Thoracic aorta endothelial cell (primary cell): ENCODE data around the gene GAMT. TPM values are rescaled to one million over a fixed set of nuclear protein-coding genes. Genes with fewer than 3 reads are reported as not detected.

Experiments
- total RNA-seq: library from RNA; depleted of rRNA; stranded (reverse); fragments of >200 nt; gene quantifications from 2 replicates; pipeline ENCODE4 v1.2.3, GENCODE V29; 2012

Gene GAMT
- 15.6 and 15.7 TPM in 2 replicates for total RNA-seq

DNA sequence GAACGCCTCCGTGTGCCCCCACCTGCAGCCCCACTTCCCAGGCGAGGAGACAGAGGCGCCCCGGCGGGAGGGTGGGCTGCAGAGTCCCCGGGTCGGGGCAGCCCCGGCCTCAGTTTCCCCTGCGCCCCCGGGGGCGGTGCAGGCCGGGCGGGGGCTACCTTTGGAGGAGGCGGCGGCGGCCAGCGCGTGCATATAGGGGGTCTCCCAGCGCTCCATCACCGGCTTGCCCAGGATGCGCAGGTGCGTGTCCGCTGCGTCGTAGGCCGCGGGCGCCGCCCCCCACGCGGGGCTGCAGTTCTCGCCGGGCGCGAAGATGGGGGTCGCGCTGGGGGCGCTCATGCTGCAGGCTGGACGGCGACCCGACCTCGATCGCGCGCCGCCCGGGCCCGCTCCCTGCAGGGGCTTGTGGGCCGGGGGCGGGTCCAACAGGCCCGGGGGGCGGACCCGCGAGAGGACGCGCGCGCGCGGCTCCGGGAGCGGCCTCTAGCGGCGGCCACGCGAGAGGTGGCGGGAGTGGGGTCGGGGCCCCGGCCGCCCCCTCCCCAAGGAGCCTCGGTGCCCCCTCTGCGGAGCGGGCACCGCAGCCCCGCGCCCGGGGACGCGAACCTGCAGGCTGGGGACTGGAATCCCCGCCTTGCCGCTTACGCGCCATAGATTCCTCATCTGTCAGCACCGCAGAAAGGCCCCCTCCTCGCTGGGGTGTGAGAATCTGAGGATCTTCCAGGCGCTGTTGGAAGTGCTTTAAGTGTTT lies at the start of gene GAMT:
TSS of gene GAMT (minus strand) at position 405 of the 751 bp plus-strand sequence. CDS start at position 339, 66 bp downstream.

DNA sequence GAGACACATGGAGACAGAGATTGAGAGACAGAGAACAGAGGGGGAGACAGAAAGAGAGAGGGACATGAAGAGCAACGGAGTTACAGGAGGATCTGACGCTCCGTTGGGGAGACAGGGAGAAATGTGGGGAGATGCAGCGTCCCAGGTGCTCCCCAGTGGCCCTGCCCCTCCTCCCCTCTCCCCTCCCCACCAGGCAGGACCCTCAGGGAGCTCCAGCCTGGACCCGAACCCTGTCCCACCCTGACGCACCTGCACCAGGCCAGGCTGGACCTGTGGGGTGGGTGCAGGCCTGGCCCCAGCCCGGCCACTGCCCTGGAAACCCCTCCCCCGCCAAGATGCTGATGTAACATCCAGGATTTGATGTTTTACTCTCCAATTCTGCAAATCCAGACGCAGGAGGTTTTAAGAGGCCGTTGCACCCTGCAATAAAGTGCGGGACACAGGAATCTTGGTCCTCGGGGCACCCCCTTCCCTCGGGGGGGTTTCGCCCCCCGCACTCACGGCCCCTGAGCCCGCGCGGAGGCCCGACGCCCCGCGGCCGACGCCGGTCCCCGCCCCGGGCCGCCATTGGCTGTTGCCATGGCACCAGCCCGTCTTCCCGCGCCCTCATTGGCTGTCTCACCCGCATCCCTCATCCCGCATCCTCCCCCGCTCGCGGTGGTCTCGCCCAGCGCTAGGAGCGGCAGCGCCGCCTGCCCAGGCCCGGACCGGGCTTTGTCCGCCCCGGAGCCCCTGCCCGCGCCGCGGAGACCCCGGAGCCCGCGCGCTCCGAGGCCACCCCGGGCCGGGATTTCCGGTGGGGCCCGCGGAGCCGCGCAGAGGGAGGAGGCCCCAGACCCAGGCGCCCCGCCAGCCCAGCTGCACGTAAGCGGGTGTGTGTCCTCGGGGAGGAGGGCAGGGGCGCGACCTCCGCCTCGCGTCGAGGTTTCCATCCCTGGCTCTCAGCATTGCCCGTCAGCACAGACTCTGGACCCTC lies 48.4 kb upstream of the GAMT start, which contains the start of gene APC2:
TSS of gene APC2 (plus strand) at position 655 of the 976 bp plus-strand sequence. CDS start 2,881 bp downstream, outside the sequence.

DNA sequence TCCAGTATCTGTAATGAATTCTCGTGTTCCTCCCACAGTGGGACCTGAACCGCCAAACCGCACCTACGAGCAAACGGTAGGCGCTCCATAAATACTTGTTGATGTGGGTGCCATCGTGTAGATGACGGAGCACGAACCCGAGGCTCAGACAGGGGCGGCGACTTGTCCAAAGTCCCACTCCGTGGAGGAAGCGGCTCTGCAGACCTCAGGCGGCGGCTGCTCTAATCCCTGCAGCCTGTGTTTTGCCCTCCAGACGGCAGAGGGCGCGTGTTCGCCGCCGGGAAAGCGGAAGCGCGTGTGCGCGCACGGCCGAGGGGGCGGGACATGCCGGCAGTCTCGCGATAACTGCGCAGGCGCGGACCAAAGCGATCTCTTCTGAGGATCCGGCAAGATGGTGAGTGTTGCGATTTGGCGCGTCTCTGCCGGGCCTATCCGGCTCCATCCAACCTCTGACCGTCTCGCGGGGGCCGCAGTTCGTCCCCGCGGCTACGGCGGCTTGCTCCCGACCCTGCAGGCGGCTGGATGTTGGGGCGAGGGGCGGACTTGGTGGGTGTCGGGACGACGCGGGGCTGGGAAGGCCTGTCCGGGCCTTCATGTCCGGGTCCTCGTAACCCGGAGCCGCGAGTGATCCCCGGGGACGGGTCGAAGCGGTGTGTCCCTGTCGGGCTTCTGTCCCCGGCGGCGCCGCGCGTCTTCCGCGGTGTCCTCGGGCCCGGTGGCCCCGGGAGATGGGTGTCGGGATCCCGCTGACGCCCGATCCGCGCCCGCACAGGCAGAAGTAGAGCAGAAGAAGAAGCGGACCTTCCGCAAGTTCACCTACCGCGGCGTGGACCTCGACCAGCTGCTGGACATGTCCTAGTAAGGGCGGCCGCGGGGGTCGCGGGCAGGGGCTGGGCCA lies 36.9 kb upstream of the GAMT start, which contains the start of gene RPS15:
TSS of gene RPS15 (plus strand) at position 362 of the 898 bp plus-strand sequence. CDS start at position 392, 30 bp downstream.

DNA sequence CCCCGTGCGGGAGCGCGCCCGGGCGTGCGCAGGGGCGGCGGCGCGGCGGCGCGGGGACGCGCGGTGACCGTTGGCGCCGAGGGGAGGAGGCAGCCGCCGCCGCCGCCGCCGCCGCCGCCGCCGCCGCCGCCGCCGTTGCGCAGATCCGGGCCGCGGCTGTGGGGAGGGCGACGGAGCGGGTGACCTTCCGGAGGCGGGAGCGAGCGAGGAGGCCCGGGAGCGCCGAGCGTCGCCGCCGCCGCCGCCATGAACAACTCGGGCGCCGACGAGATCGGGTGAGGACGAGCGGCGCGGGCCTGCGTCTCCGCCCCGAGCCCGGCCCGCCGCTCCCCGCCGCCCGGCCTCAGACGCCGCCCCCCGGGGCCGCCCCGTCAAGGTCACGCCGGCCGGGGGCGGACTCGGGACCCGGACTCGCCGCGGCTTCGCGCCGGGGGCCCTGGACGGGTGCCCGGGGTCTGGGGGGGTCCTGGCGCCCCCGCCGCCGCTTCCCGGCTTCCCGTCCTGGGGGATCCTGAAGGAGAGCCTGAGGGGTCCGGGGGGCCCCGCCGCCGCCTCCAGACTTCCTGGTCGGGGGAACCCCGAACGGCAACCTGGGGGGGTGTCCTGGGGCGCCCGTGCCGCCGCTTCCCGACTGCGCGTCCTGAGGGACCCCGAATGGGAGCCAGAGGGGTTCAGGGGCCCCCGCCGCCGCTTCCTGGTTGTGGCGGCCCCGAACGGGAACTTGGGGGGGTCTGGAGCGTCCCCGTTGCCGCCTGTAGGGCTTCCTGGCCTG lies 6.4 kb upstream of the GAMT start, which contains the start of gene DAZAP1:
TSS of gene DAZAP1 (plus strand) at position 59 of the 772 bp plus-strand sequence. CDS start at position 247, 188 bp downstream.

DNA sequence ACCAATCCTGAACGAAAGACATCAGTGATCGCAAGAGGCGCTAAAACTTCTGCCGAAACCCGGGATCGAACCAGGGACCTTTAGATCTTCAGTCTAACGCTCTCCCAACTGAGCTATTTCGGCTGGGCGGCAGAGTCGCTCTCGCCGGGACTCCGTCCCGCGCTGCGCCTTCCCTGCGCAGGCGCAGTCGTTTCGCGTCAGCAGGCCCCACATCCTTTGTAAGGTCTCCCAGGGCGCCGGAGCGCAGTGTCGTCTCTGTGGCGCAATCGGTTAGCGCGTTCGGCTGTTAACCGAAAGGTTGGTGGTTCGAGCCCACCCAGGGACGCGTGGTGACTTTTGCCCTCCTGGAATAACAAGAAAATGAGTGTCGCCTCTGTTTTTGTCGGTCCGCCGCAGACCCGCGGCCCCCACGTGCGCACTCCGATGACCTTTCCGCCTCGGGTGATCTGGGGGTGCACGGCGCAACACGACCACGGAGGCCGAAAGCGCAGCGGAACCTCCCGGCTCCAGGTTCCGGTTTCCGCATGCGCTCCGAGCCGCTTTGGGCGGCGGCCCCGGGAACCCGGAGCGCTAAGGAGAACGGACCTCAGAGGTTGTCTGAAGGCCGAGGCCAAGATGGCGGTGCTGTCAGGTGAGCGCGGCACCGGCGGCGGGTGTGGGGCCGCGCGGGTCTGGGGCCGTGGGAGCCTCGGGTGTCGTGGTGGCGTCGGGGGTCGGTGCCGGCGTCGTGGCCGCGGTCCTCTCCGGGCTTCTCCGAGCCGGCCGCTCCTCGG lies 17.8 kb downstream of the GAMT start, which contains the start of gene NDUFS7:
TSS of gene NDUFS7 (plus strand) at position 596 of the 773 bp plus-strand sequence. CDS start at position 616, 20 bp downstream.

Other genes starting within 250 kb of the GAMT start
- gene SBNO2, start 227.3 kb downstream of the GAMT start, total RNA-seq = 26.5 and 37.5 TPM in 2 replicates
- 68.5 and 75.7 TPM in 2 replicates for gene STK11, start 195.8 kb downstream of the GAMT start, total RNA-seq
- 3.1 and 3.8 TPM in 2 replicates for gene CBARP, start 163.5 kb downstream of the GAMT start, total RNA-seq
- gene ATP5F1D, start 159.8 kb downstream of the GAMT start, total RNA-seq = 21.3 and 23.3 TPM in 2 replicates
- 20.2 and 22.2 TPM in 2 replicates for gene MIDN, start 153.0 kb downstream of the GAMT start, total RNA-seq
- gene CIRBP, start 132.2 kb downstream of the GAMT start, total RNA-seq = 129 and 154 TPM in 2 replicates
- gene FAM174C, start 126.0 kb downstream of the GAMT start, total RNA-seq = 25.6 and 30.5 TPM in 2 replicates
- gene EFNA2, start 115.7 kb downstream of the GAMT start, total RNA-seq = 0.27 TPM in 1 of 2 replicates, not detected in the other
- gene NDUFS7, start 17.6 kb downstream of the GAMT start, total RNA-seq = 48.8 and 60.9 TPM in 2 replicates
- 66.4 and 95.1 TPM in 2 replicates for gene DAZAP1, start 6.0 kb upstream of the GAMT start, total RNA-seq
- 638 and 737 TPM in 2 replicates for gene RPS15, start 36.9 kb upstream of the GAMT start, total RNA-seq
- gene APC2, start 48.6 kb upstream of the GAMT start, total RNA-seq = 0.07 and 0.13 TPM in 2 replicates
- 14.0 and 17.9 TPM in 2 replicates for gene C19orf25, start 77.7 kb upstream of the GAMT start, total RNA-seq
- 1.1 and 1.3 TPM in 2 replicates for gene PCSK4, start 88.8 kb upstream of the GAMT start, total RNA-seq
- gene REEP6, start 89.6 kb upstream of the GAMT start, total RNA-seq = 0.57 and 1.1 TPM in 2 replicates
- gene ADAMTSL5, start 111.5 kb upstream of the GAMT start, total RNA-seq = 0.22 and 0.53 TPM in 2 replicates
- gene PLK5, start 122.5 kb upstream of the GAMT start, total RNA-seq = not detected in 2 replicates
- 57.1 and 62.6 TPM in 2 replicates for gene MEX3D, start 166.8 kb upstream of the GAMT start, total RNA-seq
- gene MBD3, start 191.3 kb upstream of the GAMT start, total RNA-seq = 78.7 and 86.2 TPM in 2 replicates
- 32.0 and 34.7 TPM in 2 replicates for gene UQCR11, start 203.9 kb upstream of the GAMT start, total RNA-seq